ENCODE measurements around the gene SLC66A3.

The SLC66A3 gene

GRCh38 chr2:11129598-11130449 is 25.4 kb upstream of the SLC66A3 start:
- H3K9ac ChIP-seq (ENCODE audit: low read depth, low read length), result peak overlapping the region; percentile 66; the same call in 1 of the 2 replicates
- H3K9me3 ChIP-seq (ENCODE audit: control insufficient read depth, insufficient read depth, low read length), result no peaks in the 10 kb centered on the region
- peaks cover 8% of the 10 kb centered on the region; the same call in 1 of the 2 replicates for H3K4me1 ChIP-seq (ENCODE audit: insufficient read depth, low read length)
- no peaks in the 10 kb centered on the region for H3K36me3 ChIP-seq (ENCODE audit: insufficient read depth, low read length)

DNA sequence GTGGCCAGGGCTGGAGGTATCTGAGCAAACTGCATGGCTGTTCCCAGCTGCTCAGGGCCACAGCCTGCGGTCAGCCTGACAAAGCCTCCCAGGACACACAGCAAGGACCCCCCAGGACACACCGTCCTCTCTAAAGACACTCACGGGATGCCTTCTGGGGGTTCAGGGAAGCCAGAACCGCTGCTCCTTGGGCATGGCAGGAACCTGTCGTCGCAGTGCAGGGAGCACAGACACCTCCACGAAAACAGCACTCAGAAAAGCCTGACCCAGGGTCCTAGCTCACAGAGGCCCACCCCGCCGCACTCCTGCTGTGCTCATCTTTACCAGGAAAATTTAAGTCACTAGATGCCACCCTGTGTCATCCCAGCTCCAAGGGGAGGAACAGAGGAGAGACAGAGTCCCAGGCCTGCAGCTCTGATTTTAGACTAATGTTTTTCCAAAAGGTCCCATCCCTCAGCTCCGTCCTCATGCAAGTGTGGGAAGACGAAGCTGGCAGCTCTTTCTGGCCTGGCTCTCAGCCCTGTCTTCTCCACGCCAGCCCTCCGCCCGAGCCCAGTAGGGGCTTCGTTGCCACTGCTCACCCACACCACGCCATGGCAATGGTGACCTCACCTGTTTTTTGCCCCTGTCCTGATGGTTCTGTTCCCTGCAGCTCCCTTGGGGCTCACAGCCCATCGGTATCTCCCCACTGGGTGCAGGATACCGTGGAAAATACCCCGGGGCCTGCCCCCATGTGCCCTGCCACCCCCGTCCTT is 23.9 kb upstream of the SLC66A3 start:
- Histone ChIP-seq H3K36me3 (ENCODE audit: insufficient read depth, low read length) (no peaks in the 10 kb centered on the region), H3K9ac (ENCODE audit: low read depth, low read length) (no peak overlapping the region), H3K4me1 (ENCODE audit: insufficient read depth, low read length) (peaks cover 8% of the 10 kb centered on the region; the same call in 1 of the 2 replicates), H3K9me3 (ENCODE audit: control insufficient read depth, insufficient read depth, low read length) (no peaks in the 10 kb centered on the region)

DNA sequence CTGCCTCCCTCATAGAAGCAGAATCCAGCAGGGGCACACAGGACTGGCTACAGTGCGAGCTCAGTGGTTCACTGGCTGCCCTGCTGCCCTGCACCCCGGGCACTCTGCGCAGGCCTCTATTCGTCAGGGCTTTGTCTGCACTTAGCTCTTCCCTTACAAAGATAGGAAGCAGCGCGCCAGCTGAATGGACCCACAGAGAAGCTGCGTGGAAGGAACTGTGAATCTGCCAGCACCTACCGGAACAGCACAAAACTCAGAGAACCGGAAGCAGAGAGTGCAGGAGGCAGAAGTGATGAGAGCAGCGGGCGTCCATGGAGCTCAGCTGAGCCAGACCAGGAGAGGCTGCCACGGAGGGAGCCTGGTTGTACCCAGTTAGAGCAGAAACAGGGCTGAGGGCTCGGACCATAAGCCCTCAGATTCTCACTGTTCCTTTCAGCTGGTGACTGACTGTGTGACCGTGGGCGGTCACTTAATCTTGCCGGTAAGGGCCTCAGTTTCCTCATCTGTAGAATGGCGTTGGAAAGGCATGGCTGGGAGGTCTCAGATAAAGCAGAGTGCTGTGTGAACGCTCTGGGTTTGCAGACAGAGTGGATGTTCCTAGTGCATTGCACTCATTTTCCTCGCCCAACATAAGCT is 23.1 kb upstream of the SLC66A3 start:
- H3K36me3 ChIP-seq (ENCODE audit: insufficient read depth, low read length), result no peaks in the 10 kb centered on the region
- H3K9me3 ChIP-seq (ENCODE audit: control insufficient read depth, insufficient read depth, low read length), result no peaks in the 10 kb centered on the region
- H3K4me1 ChIP-seq (ENCODE audit: insufficient read depth, low read length), result peaks cover 8% of the 10 kb centered on the region; the same call in 1 of the 2 replicates
- no peak overlapping the region for H3K9ac ChIP-seq (ENCODE audit: low read depth, low read length)

DNA sequence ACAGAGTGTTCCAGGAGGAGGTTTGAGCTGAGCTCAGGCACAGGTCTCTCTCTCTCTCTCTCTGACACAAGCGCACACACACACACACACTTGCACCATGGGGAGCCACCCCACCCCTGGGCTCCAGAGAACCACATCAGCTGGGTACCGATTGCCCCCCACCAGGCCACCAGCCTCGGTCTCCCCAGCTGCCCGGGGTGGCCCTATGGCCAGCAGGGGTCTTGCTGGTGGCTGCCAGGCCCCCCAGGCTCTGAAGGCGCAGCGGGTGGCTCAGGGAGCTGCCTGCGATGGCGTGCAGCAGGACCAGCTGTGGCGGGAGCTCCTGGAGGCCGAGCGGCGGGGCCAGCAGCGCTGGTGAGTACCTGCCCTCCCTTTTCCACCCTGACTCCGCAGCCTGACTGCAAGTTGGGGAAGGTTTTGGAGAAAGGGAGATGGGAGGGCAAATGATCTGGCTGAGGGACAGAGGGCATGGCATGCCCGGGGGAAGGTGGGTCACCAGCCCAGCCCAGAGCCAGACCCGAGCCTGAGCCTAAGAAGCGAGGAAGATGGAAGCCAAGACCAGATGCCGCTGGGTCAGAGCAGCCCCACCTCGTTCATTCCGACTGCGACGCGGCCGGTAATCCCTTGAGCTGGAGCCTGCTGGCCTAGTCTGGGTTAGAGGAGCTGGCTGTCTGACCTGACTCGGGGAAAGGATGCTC is 21.9 kb upstream of the SLC66A3 start:
- Histone ChIP-seq H3K9ac (ENCODE audit: low read depth, low read length) (peak overlapping the region; percentile 48; the same call in 1 of the 2 replicates), H3K9me3 (ENCODE audit: control insufficient read depth, insufficient read depth, low read length) (no peaks in the 10 kb centered on the region), H3K36me3 (ENCODE audit: insufficient read depth, low read length) (no peaks in the 10 kb centered on the region), H3K4me1 (ENCODE audit: insufficient read depth, low read length) (peaks cover 8% of the 10 kb centered on the region; the same call in 1 of the 2 replicates)

- peaks cover 8% of the 10 kb centered on the region; the same call in 1 of the 2 replicates for H3K4me1 ChIP-seq (ENCODE audit: insufficient read depth, low read length)
- H3K36me3 ChIP-seq (ENCODE audit: insufficient read depth, low read length), result no peaks in the 10 kb centered on the region
- peak overlapping the region; percentile 48; the same call in 1 of the 2 replicates for H3K9ac ChIP-seq (ENCODE audit: low read depth, low read length)
- H3K9me3 ChIP-seq (ENCODE audit: control insufficient read depth, insufficient read depth, low read length), result no peaks in the 10 kb centered on the region
These were observed 21.3 kb upstream of the SLC66A3 start for GRCh38 chr2:11133936-11134320.

GRCh38 chr2:11134349-11134748 is 20.9 kb upstream of the SLC66A3 start:
- peaks cover 8% of the 10 kb centered on the region; the same call in 1 of the 2 replicates for H3K4me1 ChIP-seq (ENCODE audit: insufficient read depth, low read length)
- H3K36me3 ChIP-seq (ENCODE audit: insufficient read depth, low read length), result no peaks in the 10 kb centered on the region
- no peaks in the 10 kb centered on the region for H3K9me3 ChIP-seq (ENCODE audit: control insufficient read depth, insufficient read depth, low read length)
- H3K9ac ChIP-seq (ENCODE audit: low read depth, low read length), result no peak overlapping the region

DNA sequence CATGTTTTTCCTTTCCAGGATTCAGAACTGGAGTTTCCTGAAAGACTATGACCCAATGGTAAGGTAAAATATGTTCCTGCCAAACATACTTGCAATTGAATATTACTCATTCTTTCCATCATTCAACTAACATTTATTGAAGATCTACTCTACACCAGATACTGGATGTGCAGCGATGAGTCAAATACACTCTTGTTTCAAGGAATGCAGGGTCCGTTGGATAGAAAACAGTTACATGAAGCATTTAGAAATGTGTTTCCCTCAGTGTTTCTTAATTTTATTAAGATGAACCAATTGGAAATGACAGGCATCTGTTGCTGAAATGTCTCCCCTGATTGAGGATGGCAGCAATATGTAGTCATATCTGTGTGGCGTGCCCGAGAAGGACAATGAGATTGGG is 14.8 kb upstream of the SLC66A3 start:
- no peaks in the 10 kb centered on the region for H3K4me1 ChIP-seq (ENCODE audit: insufficient read depth, low read length)
- no peaks in the 10 kb centered on the region for H3K9me3 ChIP-seq (ENCODE audit: control insufficient read depth, insufficient read depth, low read length)
- no peaks in the 10 kb centered on the region for H3K36me3 ChIP-seq (ENCODE audit: insufficient read depth, low read length)
- H3K9ac ChIP-seq (ENCODE audit: low read depth, low read length), result no peak overlapping the region

- Histone ChIP-seq H3K9ac (ENCODE audit: low read depth, low read length) (no peak overlapping the region), H3K4me1 (ENCODE audit: insufficient read depth, low read length) (no peaks in the 10 kb centered on the region), H3K36me3 (ENCODE audit: insufficient read depth, low read length) (no peaks in the 10 kb centered on the region), H3K9me3 (ENCODE audit: control insufficient read depth, insufficient read depth, low read length) (no peaks in the 10 kb centered on the region)
These were observed 13.9 kb upstream of the SLC66A3 start for GRCh38 chr2:11141319-11141718.

DNA sequence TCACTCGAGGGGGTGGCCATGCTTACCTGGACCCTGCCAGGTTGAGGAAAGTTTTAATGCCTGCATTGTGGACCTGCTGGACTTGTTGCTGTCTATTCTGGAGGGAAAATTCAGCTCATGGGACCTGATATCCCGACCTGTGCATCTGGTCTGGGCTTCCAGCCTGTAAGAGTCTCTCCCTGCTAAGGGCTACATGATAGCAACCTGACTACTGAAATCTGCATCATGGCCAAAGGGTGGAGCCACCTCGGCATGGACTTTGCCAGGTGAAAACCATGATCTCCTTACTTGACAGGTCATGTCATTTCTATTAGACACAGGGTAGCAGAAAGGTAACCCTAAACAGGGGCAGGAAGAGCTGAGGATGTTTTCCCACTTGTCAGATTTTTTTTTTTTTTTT is 12.9 kb upstream of the SLC66A3 start:
- Histone ChIP-seq H3K9me3 (ENCODE audit: control insufficient read depth, insufficient read depth, low read length) (no peaks in the 10 kb centered on the region), H3K4me1 (ENCODE audit: insufficient read depth, low read length) (no peaks in the 10 kb centered on the region), H3K36me3 (ENCODE audit: insufficient read depth, low read length) (no peaks in the 10 kb centered on the region), H3K9ac (ENCODE audit: low read depth, low read length) (no peak overlapping the region)

DNA sequence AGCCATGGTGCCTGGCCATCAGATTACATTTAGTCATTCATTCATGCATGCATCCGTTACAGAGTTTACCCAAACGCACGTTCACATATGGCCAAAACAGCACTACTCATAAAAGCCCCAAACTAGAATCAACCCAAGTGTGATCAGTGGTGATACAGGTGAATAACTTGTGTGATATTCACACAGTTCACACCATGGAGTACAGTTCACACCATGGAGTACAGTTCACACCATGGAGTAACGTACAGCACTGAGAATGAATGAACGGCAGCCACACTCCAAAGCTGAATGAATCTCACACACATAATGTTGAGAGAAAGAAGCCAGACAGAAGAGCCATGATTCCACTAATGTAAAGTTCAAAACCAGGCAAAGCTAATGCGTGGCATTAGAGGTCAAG is 12.3 kb upstream of the SLC66A3 start:
- Histone ChIP-seq H3K4me1 (ENCODE audit: insufficient read depth, low read length) (no peaks in the 10 kb centered on the region), H3K36me3 (ENCODE audit: insufficient read depth, low read length) (no peaks in the 10 kb centered on the region), H3K9ac (ENCODE audit: low read depth, low read length) (no peak overlapping the region), H3K9me3 (ENCODE audit: control insufficient read depth, insufficient read depth, low read length) (no peaks in the 10 kb centered on the region)

GRCh38 chr2:11144077-11144737 is 11.1 kb upstream of the SLC66A3 start:
- Histone ChIP-seq H3K36me3 (ENCODE audit: insufficient read depth, low read length) (no peaks in the 10 kb centered on the region), H3K9ac (ENCODE audit: low read depth, low read length) (no peak overlapping the region), H3K9me3 (ENCODE audit: control insufficient read depth, insufficient read depth, low read length) (no peaks in the 10 kb centered on the region), H3K4me1 (ENCODE audit: insufficient read depth, low read length) (no peaks in the 10 kb centered on the region)

GRCh38 chr2:11144738-11145079 is 10.6 kb upstream of the SLC66A3 start:
- Histone ChIP-seq H3K36me3 (ENCODE audit: insufficient read depth, low read length) (no peaks in the 10 kb centered on the region), H3K9me3 (ENCODE audit: control insufficient read depth, insufficient read depth, low read length) (no peaks in the 10 kb centered on the region), H3K4me1 (ENCODE audit: insufficient read depth, low read length) (no peaks in the 10 kb centered on the region), H3K9ac (ENCODE audit: low read depth, low read length) (no peak overlapping the region)

DNA sequence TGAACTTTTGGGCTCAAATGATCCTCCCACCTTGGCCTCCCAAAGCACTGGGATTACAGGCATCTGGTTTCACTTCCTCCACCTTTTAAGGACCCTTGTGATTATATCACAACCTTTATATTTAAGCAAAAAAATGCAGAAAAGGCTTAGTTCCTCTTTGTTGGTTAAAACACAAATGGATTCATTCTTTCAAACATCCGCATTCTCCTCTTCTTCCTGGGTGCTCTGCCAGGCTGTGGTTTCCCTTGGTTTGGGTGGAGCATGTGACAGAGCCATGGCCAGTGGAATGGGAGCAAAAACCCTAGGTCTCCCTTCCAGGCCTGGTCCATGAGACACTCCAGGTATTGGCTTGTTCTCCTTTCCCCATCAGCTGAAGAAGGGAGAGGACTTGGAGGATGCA is 9.9 kb upstream of the SLC66A3 start:
- Histone ChIP-seq H3K36me3 (ENCODE audit: insufficient read depth, low read length) (no peaks in the 10 kb centered on the region), H3K9me3 (ENCODE audit: control insufficient read depth, insufficient read depth, low read length) (no peaks in the 10 kb centered on the region)

DNA sequence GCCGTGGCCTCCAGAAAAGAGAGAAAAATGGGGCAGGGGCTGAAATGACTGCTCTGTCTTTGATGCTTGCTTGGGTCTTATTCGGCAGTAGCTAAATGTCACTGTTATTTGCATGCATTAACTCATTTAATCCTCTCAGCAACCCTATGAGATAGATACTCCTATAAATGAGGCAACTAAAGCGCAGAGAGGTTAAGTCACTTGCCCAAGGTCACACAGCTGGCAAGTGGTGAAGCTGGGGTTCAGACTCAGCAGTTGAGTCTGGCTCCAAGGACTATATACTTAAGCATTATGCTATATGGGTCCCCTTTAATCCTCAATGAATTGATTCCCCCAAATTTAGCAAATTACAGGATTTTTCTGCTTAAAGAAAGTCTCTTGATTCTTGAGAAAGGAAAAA is 9.2 kb upstream of the SLC66A3 start:
- H3K36me3 ChIP-seq (ENCODE audit: insufficient read depth, low read length), result no peaks in the 10 kb centered on the region
- no peak overlapping the region for H3K9ac ChIP-seq (ENCODE audit: low read depth, low read length)
- H3K4me1 ChIP-seq (ENCODE audit: insufficient read depth, low read length), result no peaks in the 10 kb centered on the region
- no peaks in the 10 kb centered on the region for H3K9me3 ChIP-seq (ENCODE audit: control insufficient read depth, insufficient read depth, low read length)

More for the DNA sequence above, 9.9 kb upstream of the SLC66A3 start:
- no peaks in the 10 kb centered on the region for H3K4me1 ChIP-seq (ENCODE audit: insufficient read depth, low read length)
- H3K9ac ChIP-seq (ENCODE audit: low read depth, low read length), result no peak overlapping the region
